Caco-2 (cell line): ENCODE results near the gene A2M. TPM values are rescaled to one million over a fixed set of nuclear protein-coding genes. Genes with fewer than 3 reads are reported as not detected.

Source experiments
- BruUV-seq: library from RNA; stranded (reverse); fragments of 400-500 nt; replicated peaks from 2 replicates; lab custom pipeline; 2021; lab: Mats Ljungman, UMichigan
- CTCF ChIA-PET: fragments of 300-600 bp; sonication (Branson Sonifier 250); formaldehyde crosslinking; loops from one replicate; lab custom pipeline; 2022; ENCODE audit warnings: antibody characterized with exemption; lab: Charles Lee
- POLR2A ChIA-PET: fragments of 300-600 bp; sonication (Branson Sonifier 250); formaldehyde crosslinking; loops from one replicate; lab custom pipeline; 2022; ENCODE audit warnings: antibody characterized with exemption; lab: Charles Lee
- DNase-seq, 2 experiments: peaks; one replicate each; pipeline versions ENCODE4 v3.0.0 to v3.0.0-alpha.2; 2020 to 2022
- H3K27me3 ChIP-seq: replicated peaks from 2 replicates; pipeline ENCODE4 v1.6.0; 2011; ENCODE audit warnings: low read length; ENCODE audit not compliant: control insufficient read depth, insufficient read depth
- H3K36me3 ChIP-seq: 2 replicates; pipeline ENCODE4 v1.5.1; 2011; ENCODE audit warnings: low read length; ENCODE audit not compliant: control insufficient read depth, insufficient read depth
- H3K4me1 ChIP-seq: fragments of 250-450 bp; sonication (Bioruptor Pico); 2 replicates; pipeline ENCODE4 v1.5.1; 2020; ENCODE audit warnings: mild to moderate bottlenecking
- H3K4me3 ChIP-seq: 2 replicates; pipeline ENCODE4 v1.5.1; 2011; ENCODE audit warnings: low read depth, mild to moderate bottlenecking, control low read depth, low read length
- H3K9me3 ChIP-seq: fragments of 250-450 bp; sonication (Bioruptor Pico); 2 replicates; pipeline ENCODE4 v1.5.1; 2020; ENCODE audit warnings: mild to moderate bottlenecking, moderate library complexity
- H3K27ac Mint-ChIP-seq: one replicate; pipeline ENCODE4 v1.8.0; 2022; ENCODE audit warnings: mixed read lengths; ENCODE audit not compliant: unreplicated experiment
- H3K27me3 Mint-ChIP-seq: one replicate; pipeline ENCODE4 v1.8.0; 2022; ENCODE audit warnings: mixed read lengths; ENCODE audit not compliant: insufficient read depth, unreplicated experiment
- H3K36me3 Mint-ChIP-seq: one replicate; pipeline ENCODE4 v1.8.0; 2022; ENCODE audit warnings: mild to moderate bottlenecking, mixed read lengths; ENCODE audit not compliant: insufficient read depth, unreplicated experiment
- H3K4me1 Mint-ChIP-seq: one replicate; pipeline ENCODE4 v1.8.0; 2022; ENCODE audit warnings: low read depth, mixed read lengths; ENCODE audit not compliant: unreplicated experiment
- H3K4me3 Mint-ChIP-seq: one replicate; pipeline ENCODE4 v1.8.0; 2022; ENCODE audit warnings: mild to moderate bottlenecking, moderate library complexity, mixed read lengths; ENCODE audit not compliant: unreplicated experiment
- H3K9me3 Mint-ChIP-seq: one replicate; pipeline ENCODE4 v1.8.0; 2022; ENCODE audit warnings: mixed read lengths; ENCODE audit not compliant: unreplicated experiment
- intact Hi-C: fragments of 100-400 bp; cut with micrococcal nuclease; formaldehyde crosslinking; loops from one replicate; pipeline ENCODE4 v1.10.0; 2022; ENCODE audit not compliant: unreplicated experiment
- total RNA-seq: library from RNA; stranded (reverse); gene quantifications from 2 replicates; pipeline ENCODE4 v1.2.3, GENCODE V29; 2022
- TF ChIP-seq, protein P1 (sequence below), 2 experiments: fragments of 200-600 bp in 1 of 2; IDR thresholded peaks; 1 replicate in 1 of 2; 2 replicates in 1 of 2; pipeline versions ENCODE4 v1.5.1 to v1.8.0; 2011 to 2022; ENCODE audit warnings: antibody characterized with exemption in 1 of 2, control low read depth in 1 of 2, inconsistent platforms in 1 of 2, low read depth in 1 of 2, low read length in 1 of 2, mild to moderate bottlenecking in 1 of 2, moderate library complexity in 1 of 2; ENCODE audit not compliant: insufficient read depth in 1 of 2, severe bottlenecking in 1 of 2, unreplicated experiment in 1 of 2

Gene A2M
- total RNA-seq, 1 experiment from 2014 or later: 1.00 TPM

DNA sequence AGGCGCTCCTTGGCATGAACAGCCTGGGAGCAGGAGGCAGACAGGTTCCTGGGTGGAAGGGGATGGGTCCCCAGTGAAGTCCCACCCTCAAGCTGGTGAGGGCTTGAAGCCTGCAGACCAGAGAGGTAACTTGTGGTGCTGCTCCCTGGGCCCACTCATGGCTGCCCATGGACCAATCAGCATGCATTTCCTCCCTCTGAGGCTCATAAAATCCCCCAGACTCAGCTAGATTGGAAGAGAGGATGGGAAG lies 50.2 kb downstream of the A2M start:
- no peaks in the 10 kb centered on the region for H3K9me3 ChIP-seq
- H3K4me3 ChIP-seq: no peak overlapping the region
- POLR2A ChIA-PET: interaction anchor here (0.6 to 2.4 kb wide), 5 partner anchors 116 to 476 kb away, joined by 4 to 14 read pairs (median 6); partner anchors contain the start of gene M6PR
- CTCF ChIA-PET: interaction anchor here (1.0 to 2.1 kb wide), 4 partner anchors 9 to 266 kb away, joined by 3 to 9 read pairs (median 4); no protein-coding TSS in a partner anchor
- TF ChIP-seq, protein P1, sequence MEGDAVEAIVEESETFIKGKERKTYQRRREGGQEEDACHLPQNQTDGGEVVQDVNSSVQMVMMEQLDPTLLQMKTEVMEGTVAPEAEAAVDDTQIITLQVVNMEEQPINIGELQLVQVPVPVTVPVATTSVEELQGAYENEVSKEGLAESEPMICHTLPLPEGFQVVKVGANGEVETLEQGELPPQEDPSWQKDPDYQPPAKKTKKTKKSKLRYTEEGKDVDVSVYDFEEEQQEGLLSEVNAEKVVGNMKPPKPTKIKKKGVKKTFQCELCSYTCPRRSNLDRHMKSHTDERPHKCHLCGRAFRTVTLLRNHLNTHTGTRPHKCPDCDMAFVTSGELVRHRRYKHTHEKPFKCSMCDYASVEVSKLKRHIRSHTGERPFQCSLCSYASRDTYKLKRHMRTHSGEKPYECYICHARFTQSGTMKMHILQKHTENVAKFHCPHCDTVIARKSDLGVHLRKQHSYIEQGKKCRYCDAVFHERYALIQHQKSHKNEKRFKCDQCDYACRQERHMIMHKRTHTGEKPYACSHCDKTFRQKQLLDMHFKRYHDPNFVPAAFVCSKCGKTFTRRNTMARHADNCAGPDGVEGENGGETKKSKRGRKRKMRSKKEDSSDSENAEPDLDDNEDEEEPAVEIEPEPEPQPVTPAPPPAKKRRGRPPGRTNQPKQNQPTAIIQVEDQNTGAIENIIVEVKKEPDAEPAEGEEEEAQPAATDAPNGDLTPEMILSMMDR (IDR thresholded peaks at IDR 0.05; ENCODE audit: insufficient read depth in 1 of 2, low read depth in 1 of 2, low read length in 1 of 2, severe bottlenecking in 1 of 2, unreplicated experiment in 1 of 2): no peak
- Mint-ChIP-seq H3K9me3 (no peaks in the 10 kb centered on the region), H3K36me3 (no peaks in the 10 kb centered on the region), H3K27ac (peak overlapping the region; percentile 66), H3K4me1 (peaks cover 8% of the 10 kb centered on the region), H3K4me3 (peak overlapping the region; percentile 74), H3K27me3 (no peaks in the 10 kb centered on the region)
- H3K27me3 ChIP-seq: no peaks in the 10 kb centered on the region
- peaks cover 8% of the 10 kb centered on the region for H3K4me1 ChIP-seq
- BruUV-seq: no TSS peak
- no peak for DNase-seq
- intact Hi-C loops: loop anchor here (2.0 kb wide), 2 partner anchors 207 to 265 kb away; no protein-coding TSS in a partner anchor
- no peaks in the 10 kb centered on the region for H3K36me3 ChIP-seq

DNA sequence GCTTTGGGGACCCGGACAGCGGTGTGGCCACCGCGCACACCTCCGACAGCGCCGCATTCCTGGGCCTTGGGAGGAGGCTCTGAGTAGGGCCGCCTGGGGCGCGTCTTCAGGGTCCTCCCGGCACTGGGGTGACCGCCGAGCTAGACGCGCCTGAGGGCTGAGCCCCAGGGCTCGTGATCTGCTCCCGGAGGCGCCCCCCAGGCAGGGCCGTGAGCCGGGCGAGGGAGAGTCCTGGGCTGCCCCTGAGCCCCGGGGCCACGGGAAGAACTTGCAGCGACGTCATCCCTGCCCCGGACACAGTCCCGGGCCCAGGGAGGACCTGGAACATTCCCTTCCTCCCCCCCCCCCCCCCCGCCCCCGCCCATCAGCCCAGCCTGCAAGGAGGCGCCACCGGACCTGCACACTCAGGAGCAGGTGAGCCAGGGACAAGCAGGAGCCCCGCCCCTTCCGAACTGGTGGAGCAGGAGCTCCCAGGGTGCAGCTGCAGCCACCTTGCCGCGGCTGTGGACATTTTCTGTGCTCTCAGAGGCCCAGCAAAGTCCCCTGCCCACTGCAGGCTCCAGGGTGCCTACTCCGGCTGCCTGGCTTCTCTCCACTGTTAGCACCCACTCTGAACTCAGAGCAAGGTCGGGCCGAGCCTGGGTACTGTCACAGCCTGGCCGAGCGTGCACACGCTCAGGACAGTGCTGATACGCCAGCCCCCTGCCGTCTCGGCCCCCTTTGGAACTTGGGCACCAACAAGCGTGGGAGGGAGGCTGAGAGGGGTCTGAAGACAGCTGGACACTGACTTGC lies 50.7 kb downstream of the A2M start:
- ChIA-PET CTCF (interaction anchor here (0.5 to 2.1 kb wide), 7 partner anchors 9 to 313 kb away, joined by 3 to 9 read pairs (median 3); no protein-coding TSS in a partner anchor), POLR2A (interaction anchor here (0.6 to 2.4 kb wide), 5 partner anchors 115 to 476 kb away, joined by 4 to 14 read pairs (median 6); partner anchors contain the start of gene M6PR)
- H3K9me3 ChIP-seq: no peaks in the 10 kb centered on the region
- Mint-ChIP-seq H3K9me3 (no peaks in the 10 kb centered on the region), H3K4me1 (peaks cover 8% of the 10 kb centered on the region), H3K4me3 (peak overlapping the region; percentile 74), H3K36me3 (no peaks in the 10 kb centered on the region), H3K27me3 (no peaks in the 10 kb centered on the region), H3K27ac (peak overlapping the region; percentile 66)
- peaks cover 8% of the 10 kb centered on the region for H3K4me1 ChIP-seq
- peak; percentile 93 to 95 for DNase-seq
- H3K4me3 ChIP-seq: peak overlapping the region; percentile 94
- TF ChIP-seq, protein P1 (IDR thresholded peaks at IDR 0.05; ENCODE audit: insufficient read depth in 1 of 2, low read depth in 1 of 2, low read length in 1 of 2, severe bottlenecking in 1 of 2, unreplicated experiment in 1 of 2): no peak
- BruUV-seq: no TSS peak
- intact Hi-C loops: loop anchor here (1.0 to 5.0 kb wide), 6 partner anchors 57 to 307 kb away; no protein-coding TSS in a partner anchor
- H3K27me3 ChIP-seq: no peaks in the 10 kb centered on the region
- H3K36me3 ChIP-seq: no peaks in the 10 kb centered on the region

DNA sequence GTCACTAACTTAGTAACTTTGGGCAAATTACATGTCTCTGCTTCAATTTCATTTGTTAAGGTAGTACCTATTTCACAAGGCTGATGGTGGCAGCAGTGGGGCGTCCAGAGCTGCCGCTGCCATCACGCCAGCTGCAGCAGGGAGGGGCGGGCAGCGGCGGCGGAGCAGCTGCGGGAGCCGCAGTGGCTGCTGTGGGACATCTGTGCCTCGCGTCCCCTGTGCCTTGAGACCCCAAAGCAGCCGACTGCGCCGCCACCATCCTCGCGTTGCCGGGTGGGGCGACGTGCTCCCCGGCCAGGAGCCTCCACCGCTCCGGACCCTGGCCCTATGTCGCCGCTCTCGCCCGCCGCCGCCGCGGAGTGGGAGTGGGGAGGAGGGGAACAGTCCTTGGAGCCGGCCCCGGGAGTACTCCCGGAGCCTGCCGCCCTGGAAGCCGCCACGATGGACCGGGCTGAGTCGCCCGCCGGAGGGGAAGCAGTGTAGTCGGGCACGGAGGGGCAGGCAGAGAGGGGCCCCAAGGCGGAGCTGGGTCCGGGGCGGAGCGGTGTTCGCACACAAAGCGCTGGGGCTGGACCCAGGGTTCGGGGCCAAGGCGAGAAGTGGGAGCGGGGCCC lies 51.4 kb downstream of the A2M start:
- Histone ChIP-seq H3K36me3 (no peaks in the 10 kb centered on the region), H3K27me3 (no peaks in the 10 kb centered on the region), H3K4me3 (peak overlapping the region; percentile 94), H3K4me1 (peaks cover 8% of the 10 kb centered on the region), H3K9me3 (no peaks in the 10 kb centered on the region)
- no peaks in the 10 kb centered on the region for H3K9me3 Mint-ChIP-seq
- intact Hi-C loops: loop anchor here (1.0 to 5.0 kb wide), 6 partner anchors 58 to 308 kb away; no protein-coding TSS in a partner anchor
- TSS peak; percentile 70 for BruUV-seq
- no peaks in the 10 kb centered on the region for H3K27me3 Mint-ChIP-seq
- POLR2A ChIA-PET: interaction anchor here (0.6 to 2.4 kb wide), 4 partner anchors 8 to 573 kb away, joined by 3 to 14 read pairs (median 4); partner anchors contain the start of gene M6PR
- peaks cover 8% of the 10 kb centered on the region for H3K4me1 Mint-ChIP-seq
- peak; percentile 80 to 87 for DNase-seq
- H3K4me3 Mint-ChIP-seq: peak overlapping the region; percentile 74
- H3K27ac Mint-ChIP-seq: peak overlapping the region; percentile 66
- CTCF ChIA-PET: interaction anchor here (0.5 to 2.1 kb wide), 14 partner anchors 8 to 314 kb away, joined by 3 to 9 read pairs (median 4); partner anchors contain the start of gene M6PR
- TF ChIP-seq, protein P1 (IDR thresholded peaks at IDR 0.05; ENCODE audit: insufficient read depth in 1 of 2, low read depth in 1 of 2, low read length in 1 of 2, severe bottlenecking in 1 of 2, unreplicated experiment in 1 of 2): peak; percentile 64 to 72
- no peaks in the 10 kb centered on the region for H3K36me3 Mint-ChIP-seq
